ENCODE results near the gene DUT. TPM values are rescaled to one million over a fixed set of nuclear protein-coding genes. Genes with fewer than 3 reads are reported as not detected.

Gene DUT
- total RNA-seq, 4 donors from 2014 or later = 77.6 to 194 (median 138) TPM

- intact Hi-C loops (cut with DNase I) = no loop called here
- no peak overlapping the region for H3K27ac ChIP-seq
- H3K9me3 ChIP-seq = no peaks in the 10 kb centered on the region
- H3K4me1 ChIP-seq = peaks cover 8 to 32% of the 10 kb centered on the region in 2 donors
- no peak overlapping the region for H3K4me3 ChIP-seq (replicated peaks in 1 of 3)
- no peaks in the 10 kb centered on the region for H3K27me3 ChIP-seq
- WGBS, 2 donors = 86 to 91% methylated on average over 1 of the region's 1 CpG
- DNase-seq = no peak
- TF ChIP-seq POLR2A (IDR thresholded peaks at IDR 0.05) (no peak), CTCF (IDR thresholded peaks at IDR 0.05) (no peak)
- no peaks in the 10 kb centered on the region for H3K36me3 ChIP-seq
These were observed 57.7 kb downstream of the DUT start for GRCh38 chr15:48388910-48389309.

- Histone ChIP-seq H3K27me3 (no peaks in the 10 kb centered on the region), H3K4me3 (replicated peaks in 1 of 3) (no peak overlapping the region), H3K4me1 (peaks cover 8 to 28% of the 10 kb centered on the region in 2 donors), H3K27ac (no peak overlapping the region), H3K36me3 (no peaks in the 10 kb centered on the region), H3K9me3 (no peaks in the 10 kb centered on the region)
- intact Hi-C loops (cut with DNase I) = no loop called here
- no peak for TF ChIP-seq POLR2A (IDR thresholded peaks at IDR 0.05)
- TF ChIP-seq CTCF (IDR thresholded peaks at IDR 0.05) = no peak
- 73 to 87% methylated on average over 3 of the region's 3 CpGs for WGBS, 2 donors
- no peak for DNase-seq
These were observed 58.5 kb downstream of the DUT start for GRCh38 chr15:48389691-48390143.

- intact Hi-C loops (cut with DNase I) = no loop called here
These were observed 60.7 kb downstream of the DUT start for GRCh38 chr15:48391950-48392349.

GRCh38 chr15:48392356-48392755 is 61.1 kb downstream of the DUT start:
- Histone ChIP-seq H3K4me1 (peaks cover 4 to 17% of the 10 kb centered on the region in 2 donors), H3K27me3 (no peaks in the 10 kb centered on the region), H3K4me3 (replicated peaks in 1 of 3) (no peak overlapping the region), H3K9me3 (no peaks in the 10 kb centered on the region), H3K27ac (peak overlapping the region in 1 of 3 donors; percentile 74), H3K36me3 (no peaks in the 10 kb centered on the region)
- 21 to 22% methylated on average over 4 of the region's 4 CpGs for WGBS, 2 donors
- peak; percentile 53 to 56 for DNase-seq
- TF ChIP-seq POLR2A (IDR thresholded peaks at IDR 0.05) = no peak
- intact Hi-C loops (cut with DNase I) = no loop called here

More at GRCh38 chr15:48391950-48392349, 60.7 kb downstream of the DUT start:
- Histone ChIP-seq H3K4me1 (peaks cover 4 to 17% of the 10 kb centered on the region in 2 donors), H3K9me3 (no peaks in the 10 kb centered on the region), H3K36me3 (no peaks in the 10 kb centered on the region), H3K4me3 (replicated peaks in 1 of 3) (no peak overlapping the region), H3K27ac (peak overlapping the region in 1 of 3 donors; percentile 74), H3K27me3 (no peaks in the 10 kb centered on the region)
- TF ChIP-seq CTCF (IDR thresholded peaks at IDR 0.05) (no peak), POLR2A (IDR thresholded peaks at IDR 0.05) (no peak)
- 75 to 87% methylated on average over 2 of the region's 2 CpGs for WGBS, 2 donors
- no peak for DNase-seq

Small RNA genes within 50 kb of the gene (small RNA-seq; reads per million reads assigned to genes)
- not detected for gene RF00019

Other genes with a start within 250 kb of the DUT start
- gene SLC24A5, start 210.4 kb upstream of the DUT start, total RNA-seq = not detected
- 10 to 100 TPM in 3 of 4 donors, 1 to 10 TPM in 1; 6.4 to 19.4 (median 11.9) TPM for gene MYEF2, start 153.1 kb upstream of the DUT start, total RNA-seq
- gene CTXN2, start 139.8 kb upstream of the DUT start, total RNA-seq = not detected
- gene SLC12A1, start 125.1 kb upstream of the DUT start, total RNA-seq = not detected

All from thyroid gland (tissue), 4 donors.